Activated CD8-positive, alpha-beta memory T cell treated with anti-CD3 and anti-CD28 coated beads for 24 hours (primary cell): ENCODE results near the gene CIITA.
A peak's percentile ranks its signal among the peaks of the same experiment; 100 is the strongest.
"Not testable (repeated sequence)": the region's sequence is repeated elsewhere in the genome, so short reads cannot be mapped to it uniquely, and the experiment has no call there.

Experiments used
- DNase-seq: peaks from one replicate; pipeline ENCODE4 v3.0.0-alpha.2; 2020

CIITA gene

GRCh38 chr16:10938796-10939648, 62.0 kb downstream of the CIITA start:
- no peak for DNase-seq

- no peak for DNase-seq
Measured at GRCh38 chr16:10939649-10940234, 62.7 kb downstream of the CIITA start.

- DNase-seq = no peak
Measured at GRCh38 chr16:10940501-10941079, 63.6 kb downstream of the CIITA start.

GRCh38 chr16:10941127-10941933, 64.3 kb downstream of the CIITA start:
- DNase-seq = peak; percentile 70

- DNase-seq = not testable (repeated sequence)
Measured at GRCh38 chr16:10941935-10942351, 64.9 kb downstream of the CIITA start.

GRCh38 chr16:10942352-10943063, 65.5 kb downstream of the CIITA start, which contains the start of gene DEXI:
Gene DEXI, minus strand, starts transcription at chr16:10942468. Its CDS starts 463 bp downstream, at chr16:10942005.
- DNase-seq = peak; percentile 98

- DNase-seq = no peak
Measured at GRCh38 chr16:10943064-10943353, 66.0 kb downstream of the CIITA start.

GRCh38 chr16:10944249-10945064, 67.5 kb downstream of the CIITA start, which contains the start of gene CLEC16A:
Gene CLEC16A, plus strand, starts transcription at chr16:10944564. Its CDS starts 154 bp downstream, at chr16:10944718.
- peak; percentile 98 for DNase-seq

- no peak for DNase-seq
Measured at GRCh38 chr16:10945065-10945787, 68.2 kb downstream of the CIITA start.

- no peak for DNase-seq
Measured at GRCh38 chr16:10946308-10946707, 69.3 kb downstream of the CIITA start.

- no peak for DNase-seq
Measured at GRCh38 chr16:10947211-10947787, 70.3 kb downstream of the CIITA start.

- no peak for DNase-seq
Measured at GRCh38 chr16:10949424-10949970, 72.5 kb downstream of the CIITA start.

GRCh38 chr16:10950393-10950792, 73.4 kb downstream of the CIITA start:
- DNase-seq = no peak

GRCh38 chr16:10951026-10951425, 74.0 kb downstream of the CIITA start:
- DNase-seq = no peak

- no peak for DNase-seq
Measured at GRCh38 chr16:10954903-10955302, 77.9 kb downstream of the CIITA start.

GRCh38 chr16:10957771-10958482, 80.9 kb downstream of the CIITA start:
- no peak for DNase-seq

- DNase-seq = no peak
Measured at GRCh38 chr16:10959161-10959560, 82.2 kb downstream of the CIITA start.

- DNase-seq = no peak
Measured at GRCh38 chr16:10961231-10961630, 84.2 kb downstream of the CIITA start.
